ENCODE data around the gene BPIFB2.

DNA sequence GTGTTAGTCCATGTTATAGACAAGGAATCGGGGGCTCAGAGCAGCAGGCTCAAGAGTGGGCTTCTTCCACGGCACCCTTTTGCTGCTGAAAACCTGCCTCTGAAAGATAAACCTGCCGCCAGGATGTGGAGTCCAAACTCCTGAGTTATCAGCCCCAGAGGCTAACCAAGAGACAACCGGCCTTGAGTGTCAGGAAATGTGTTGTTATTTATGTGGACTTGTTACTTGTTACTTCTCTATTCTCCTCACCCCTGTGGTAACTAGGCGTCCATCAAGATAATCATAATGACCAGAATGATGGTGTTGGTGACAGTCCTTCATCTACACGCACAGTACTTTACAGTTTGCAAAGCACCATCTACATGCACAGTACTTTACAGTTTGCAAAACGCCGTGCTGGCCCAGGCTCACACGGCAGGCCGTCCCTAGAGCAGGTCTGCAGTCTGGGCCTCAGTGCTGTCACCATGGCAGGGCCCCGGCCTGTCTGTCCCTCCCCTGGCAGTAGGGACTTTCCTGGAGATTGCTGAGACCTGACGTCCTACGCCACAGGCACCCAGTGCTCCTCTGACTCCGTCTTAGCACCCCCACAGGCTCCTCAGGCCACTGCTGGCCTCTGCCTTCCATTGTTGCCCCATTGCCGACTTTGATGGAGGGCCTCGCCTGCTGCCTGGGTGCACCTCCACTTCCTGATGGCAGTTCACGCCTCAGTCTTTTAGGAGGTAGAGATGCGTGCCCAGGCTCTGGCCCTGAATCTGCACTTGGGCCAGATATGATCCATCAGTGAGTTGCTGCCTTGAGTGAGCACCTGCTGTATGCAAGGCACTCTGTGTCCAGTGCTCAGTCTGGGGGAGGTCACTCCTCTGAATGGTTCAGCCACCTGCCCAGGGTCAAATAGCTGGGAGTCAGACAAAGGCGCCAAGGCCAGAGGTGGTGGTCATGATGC is 62.9 kb downstream of the BPIFB2 start:
- TF ChIP-seq, protein P1, sequence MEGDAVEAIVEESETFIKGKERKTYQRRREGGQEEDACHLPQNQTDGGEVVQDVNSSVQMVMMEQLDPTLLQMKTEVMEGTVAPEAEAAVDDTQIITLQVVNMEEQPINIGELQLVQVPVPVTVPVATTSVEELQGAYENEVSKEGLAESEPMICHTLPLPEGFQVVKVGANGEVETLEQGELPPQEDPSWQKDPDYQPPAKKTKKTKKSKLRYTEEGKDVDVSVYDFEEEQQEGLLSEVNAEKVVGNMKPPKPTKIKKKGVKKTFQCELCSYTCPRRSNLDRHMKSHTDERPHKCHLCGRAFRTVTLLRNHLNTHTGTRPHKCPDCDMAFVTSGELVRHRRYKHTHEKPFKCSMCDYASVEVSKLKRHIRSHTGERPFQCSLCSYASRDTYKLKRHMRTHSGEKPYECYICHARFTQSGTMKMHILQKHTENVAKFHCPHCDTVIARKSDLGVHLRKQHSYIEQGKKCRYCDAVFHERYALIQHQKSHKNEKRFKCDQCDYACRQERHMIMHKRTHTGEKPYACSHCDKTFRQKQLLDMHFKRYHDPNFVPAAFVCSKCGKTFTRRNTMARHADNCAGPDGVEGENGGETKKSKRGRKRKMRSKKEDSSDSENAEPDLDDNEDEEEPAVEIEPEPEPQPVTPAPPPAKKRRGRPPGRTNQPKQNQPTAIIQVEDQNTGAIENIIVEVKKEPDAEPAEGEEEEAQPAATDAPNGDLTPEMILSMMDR (IDR thresholded peaks at IDR 0.05): no peak
- TF ChIP-seq POLR2A (IDR thresholded peaks at IDR 0.05): no peak

Measured in heart left ventricle (tissue), 13 donors.